C4-2B (cell line): Measurements from ENCODE around the gene ZNF320.
"Not testable (repeated sequence)": the region's sequence is repeated elsewhere in the genome, so short reads cannot be mapped to it uniquely, and the experiment has no call there.

Experiments
- H3K27ac ChIP-seq: fragments of 450-650 bp; 2 replicates; pipeline ENCODE4 v1.5.1; 2017
- CTCF ChIP-seq: fragments of 450-650 bp; conservative IDR thresholded peaks from 2 replicates; pipeline ENCODE4 v1.5.1; 2017; ENCODE audit warnings: mild to moderate bottlenecking
- ZFX ChIP-seq: fragments of 450-650 bp; IDR thresholded peaks from 2 replicates; pipeline ENCODE4 v1.6.1; 2017

ZNF320 gene

GRCh38 chr19:52923778-52924593 is 26.6 kb upstream of the ZNF320 start:
- H3K27ac ChIP-seq = no peak overlapping the region
- TF ChIP-seq ZFX (no peak), CTCF (no peak)

DNA sequence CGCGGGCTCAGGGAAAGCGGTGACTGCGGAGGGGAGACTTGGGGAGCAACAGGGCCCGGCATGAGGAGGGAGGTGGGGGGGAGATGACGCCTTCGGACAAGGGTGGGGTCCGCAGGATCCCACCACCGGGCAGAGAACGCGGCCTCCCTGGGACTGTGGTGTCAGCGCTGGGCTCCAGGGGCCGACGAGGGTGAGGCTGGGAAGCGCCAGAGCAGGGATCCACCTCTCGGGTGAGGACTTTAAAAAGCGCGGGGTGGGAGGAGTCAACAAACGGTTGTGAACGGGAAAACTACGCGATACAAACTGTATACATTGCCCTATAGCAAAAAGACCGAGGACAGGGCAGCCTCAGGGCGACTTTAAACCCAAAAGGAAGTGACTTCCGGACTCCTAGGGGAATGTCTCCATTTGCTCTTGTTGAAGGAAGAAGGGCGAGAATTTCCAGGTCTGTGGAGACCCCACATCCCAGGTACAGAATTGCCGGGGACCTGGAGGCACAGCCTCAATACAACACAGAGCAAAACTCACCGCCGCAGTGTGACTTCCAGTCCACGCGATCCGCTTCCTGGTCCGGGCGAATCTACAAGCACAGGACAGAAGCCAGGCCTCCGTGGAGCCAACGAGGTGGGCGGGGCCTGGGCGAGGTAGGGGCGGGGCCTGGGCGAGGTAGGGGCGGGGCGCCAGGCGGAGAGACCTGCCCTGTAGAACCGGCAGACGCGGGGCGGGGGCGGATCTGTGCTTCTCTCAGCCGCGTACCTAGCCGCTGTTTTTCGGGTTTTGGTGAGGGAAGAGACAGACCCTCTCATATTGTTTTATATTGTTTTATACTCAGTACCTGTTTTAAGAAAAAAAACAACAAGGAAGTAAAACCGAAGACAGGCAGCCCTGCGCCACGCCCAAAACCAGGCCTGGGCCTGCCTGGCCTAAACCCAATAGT is 25.7 kb upstream of the ZNF320 start, which contains the start of gene ZNF888:
TSS of gene ZNF888 (minus strand) at position 588 of the 937 bp plus-strand sequence. CDS start 5,555 bp downstream, outside the sequence.
- H3K27ac ChIP-seq = peak within 1 kb of the TSS; percentile 77
- no peak for TF ChIP-seq CTCF
- TF ChIP-seq ZFX = peak; percentile 7; the same call in 1 of the 2 replicates

GRCh38 chr19:52917531-52917930 is 20.1 kb upstream of the ZNF320 start:
- no peak overlapping the region for H3K27ac ChIP-seq
- no peak for TF ChIP-seq CTCF
- TF ChIP-seq ZFX = no peak

GRCh38 chr19:52910648-52911047 is 13.2 kb upstream of the ZNF320 start:
- no peak overlapping the region for H3K27ac ChIP-seq
- TF ChIP-seq CTCF = no peak
- TF ChIP-seq ZFX = no peak

DNA sequence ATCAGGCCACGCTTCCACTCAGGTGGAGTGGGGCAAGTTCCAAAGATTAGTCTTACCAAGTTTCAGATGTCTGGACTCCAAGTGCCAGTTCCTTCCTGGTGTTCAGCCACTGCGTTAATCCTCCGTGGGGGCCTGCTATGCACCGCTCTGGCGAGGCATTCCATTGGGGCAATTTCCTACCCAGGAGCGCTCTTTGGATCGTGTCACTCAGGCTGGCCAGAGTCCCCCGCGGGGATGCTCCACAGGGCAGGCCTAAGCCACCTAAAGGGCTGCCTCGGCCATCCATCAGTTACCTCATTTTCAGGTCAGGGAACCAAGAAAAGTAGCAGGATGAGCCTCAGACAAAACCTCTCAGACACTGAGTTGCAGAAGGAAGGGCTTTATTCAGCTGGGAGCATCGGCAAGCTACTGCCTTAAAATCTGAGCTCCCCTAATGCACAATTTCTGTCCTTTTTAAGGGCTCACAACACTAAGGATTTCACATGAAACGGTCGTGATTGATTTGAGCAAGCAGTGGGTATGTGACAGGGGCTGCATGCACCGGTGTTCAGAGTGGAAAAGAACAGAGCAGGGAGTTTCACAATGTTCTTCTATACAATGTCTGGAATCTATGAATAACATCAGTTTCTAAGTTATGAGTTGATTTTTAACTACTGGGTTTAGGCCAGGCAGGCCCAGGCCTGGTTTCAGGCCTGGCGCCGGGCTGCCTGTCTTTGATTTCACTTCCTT is 6.8 kb upstream of the ZNF320 start:
- H3K27ac ChIP-seq = not testable (repeated sequence)

DNA sequence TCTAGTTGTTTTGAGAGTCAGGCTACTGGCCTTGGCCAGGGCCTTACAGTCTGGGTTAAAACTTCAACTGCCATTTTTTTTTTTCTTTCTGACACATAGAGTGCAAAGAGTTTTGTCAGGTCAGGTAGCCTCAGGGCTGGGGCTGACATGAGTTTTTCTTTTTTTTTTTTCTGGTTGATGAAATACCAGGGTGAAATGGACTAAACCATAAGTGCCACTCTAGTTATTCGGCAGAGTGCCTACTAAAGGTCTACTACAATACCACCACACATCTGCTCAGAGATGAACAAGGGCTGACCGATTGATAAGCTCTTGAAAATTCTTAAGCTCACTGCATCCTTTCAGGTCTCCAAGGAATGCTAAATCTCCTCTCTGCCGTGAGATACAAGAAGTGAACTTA is 4.4 kb upstream of the ZNF320 start:
- TF ChIP-seq ZFX (no peak), CTCF (no peak)

DNA sequence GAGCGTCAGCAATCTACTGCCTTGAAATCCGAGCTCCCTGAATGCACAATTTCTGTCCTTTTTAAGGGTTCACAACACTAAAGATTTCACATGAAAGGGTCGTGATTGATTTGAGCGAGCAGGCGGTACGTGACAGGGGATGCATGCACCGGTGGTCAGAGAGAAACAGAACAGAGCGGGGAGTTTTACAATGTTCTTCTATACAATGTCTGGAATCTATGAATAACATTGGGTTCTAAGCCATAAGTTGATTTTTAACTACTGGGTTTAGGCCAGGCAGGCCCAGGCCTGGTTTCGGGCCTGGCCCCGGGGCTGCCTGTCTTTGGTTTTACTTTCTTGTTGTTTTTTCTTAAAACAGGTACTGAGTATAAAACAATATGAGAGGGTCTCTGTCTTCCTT is 1.2 kb upstream of the ZNF320 start:
- not testable (repeated sequence) for H3K27ac ChIP-seq

More for the DNA sequence above, 4.4 kb upstream of the ZNF320 start:
- H3K27ac ChIP-seq = no peak overlapping the region
